ENCODE data around the gene TMEM225B.

The TMEM225B gene

GRCh38 chr7:99557196-99557607 lies 40.9 kb upstream of the TMEM225B start:
- POLR2A ChIA-PET (ENCODE audit: low non-redundant PET), result no interaction called here
- DNase-seq (ENCODE audit: low spot score), result no peak
- no peak overlapping the region for H3K27ac ChIP-seq
- CTCF ChIA-PET, result no interaction called here
- TF ChIP-seq CTCF (conservative IDR thresholded peaks at IDR 0.05; ENCODE audit: low read depth), result no peak

- no peak for TF ChIP-seq CTCF (conservative IDR thresholded peaks at IDR 0.05; ENCODE audit: low read depth)
- peak overlapping the region; percentile 92 for H3K27ac ChIP-seq
- POLR2A ChIA-PET (ENCODE audit: low non-redundant PET), result interaction anchor here (0.7 kb wide), 2 partner anchors 58 to 281 kb away, joined by 3 read pairs; partner anchors contain the start of gene ZNF394
- CTCF ChIA-PET, result interaction anchor here (0.6 kb wide), 1 partner anchor 24 kb away, joined by 3 read pairs; no protein-coding TSS in a partner anchor
- DNase-seq (ENCODE audit: low spot score), result no peak
Measured at GRCh38 chr7:99557940-99558305, 40.1 kb upstream of the TMEM225B start.

- peak within 1 kb of the TSS; percentile 92 for H3K27ac ChIP-seq
- no peak for TF ChIP-seq CTCF (conservative IDR thresholded peaks at IDR 0.05; ENCODE audit: low read depth)
- ChIA-PET CTCF (interaction anchor here (0.6 kb wide), 2 partner anchors 24 to 429 kb away, joined by 3 to 5 read pairs; no protein-coding TSS in a partner anchor), POLR2A (ENCODE audit: low non-redundant PET) (interaction anchor here (0.6 to 0.7 kb wide), 3 partner anchors 42 to 281 kb away, joined by 3 to 4 read pairs (median 3); partner anchors contain the start of gene ZNF394)
- peak; percentile 88 for DNase-seq (ENCODE audit: low spot score)
Measured at GRCh38 chr7:99558306-99559174, 39.5 kb upstream of the TMEM225B start, which contains the start of gene ZNF655. ZNF655 (plus strand) TSS chr7:99558642; CDS start chr7:99560560, 1,918 bp downstream.

- ChIA-PET CTCF (no interaction called here), POLR2A (ENCODE audit: low non-redundant PET) (interaction anchor here (0.6 kb wide), 3 partner anchors 42 to 501 kb away, joined by 3 to 5 read pairs (median 4); no protein-coding TSS in a partner anchor)
- H3K27ac ChIP-seq, result peak overlapping the region; percentile 92
- no peak for TF ChIP-seq CTCF (conservative IDR thresholded peaks at IDR 0.05; ENCODE audit: low read depth)
- peak; percentile 35 for DNase-seq (ENCODE audit: low spot score)
Measured at GRCh38 chr7:99559175-99559915, 38.7 kb upstream of the TMEM225B start.

GRCh38 chr7:99560834-99561736 lies 37.0 kb upstream of the TMEM225B start:
- peak; percentile 53 for DNase-seq (ENCODE audit: low spot score)
- CTCF ChIA-PET, result interaction anchor here (0.6 kb wide), 1 partner anchor 30 kb away, joined by 5 read pairs; no protein-coding TSS in a partner anchor
- no peak for TF ChIP-seq CTCF (conservative IDR thresholded peaks at IDR 0.05; ENCODE audit: low read depth)
- POLR2A ChIA-PET (ENCODE audit: low non-redundant PET), result no interaction called here
- H3K27ac ChIP-seq, result peak overlapping the region; percentile 92

Data from RWPE1 (cell line).